22Rv1 (cell line): ENCODE data around the gene AHCY.

ENCODE experiments used
- CTCF ChIP-seq: fragments of 450-650 bp; IDR thresholded peaks from 2 replicates; pipeline ENCODE4 v1.5.1; 2017; ENCODE audit warnings: mild to moderate bottlenecking
- ZFX ChIP-seq: fragments of 450-650 bp; IDR thresholded peaks from 2 replicates; pipeline ENCODE4 v1.6.1; 2017; ENCODE audit warnings: antibody characterized with exemption, borderline replicate concordance

GRCh38 chr20:34322267-34323105, 19.3 kb upstream of the AHCY start:
- TF ChIP-seq CTCF (no peak), ZFX (no peak)
